ENCODE measurements around the gene MYH7.

Gene MYH7

DNA sequence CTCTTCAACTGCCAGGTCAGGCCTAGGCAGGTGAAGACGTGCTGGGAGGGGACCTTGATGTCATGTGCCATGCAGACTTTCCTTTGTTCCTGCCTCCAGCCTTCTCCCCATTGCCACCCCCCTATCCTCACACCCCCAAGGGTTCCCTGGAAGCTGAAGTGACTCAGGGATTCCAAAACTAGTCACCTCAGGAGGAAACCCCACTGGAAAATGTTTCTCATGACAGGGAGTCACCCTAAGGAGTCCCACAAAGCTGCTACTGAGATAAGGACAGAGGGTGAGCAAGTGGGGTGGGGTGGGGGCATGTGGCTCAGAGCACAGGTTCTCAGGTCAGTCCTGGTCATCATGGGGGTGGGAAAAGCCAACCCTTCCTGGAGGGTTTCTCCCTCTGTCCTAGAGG, 65.2 kb downstream of the MYH7 start:
- no peak for DNase-seq (ENCODE audit: low read depth in 3 of 3)

DNA sequence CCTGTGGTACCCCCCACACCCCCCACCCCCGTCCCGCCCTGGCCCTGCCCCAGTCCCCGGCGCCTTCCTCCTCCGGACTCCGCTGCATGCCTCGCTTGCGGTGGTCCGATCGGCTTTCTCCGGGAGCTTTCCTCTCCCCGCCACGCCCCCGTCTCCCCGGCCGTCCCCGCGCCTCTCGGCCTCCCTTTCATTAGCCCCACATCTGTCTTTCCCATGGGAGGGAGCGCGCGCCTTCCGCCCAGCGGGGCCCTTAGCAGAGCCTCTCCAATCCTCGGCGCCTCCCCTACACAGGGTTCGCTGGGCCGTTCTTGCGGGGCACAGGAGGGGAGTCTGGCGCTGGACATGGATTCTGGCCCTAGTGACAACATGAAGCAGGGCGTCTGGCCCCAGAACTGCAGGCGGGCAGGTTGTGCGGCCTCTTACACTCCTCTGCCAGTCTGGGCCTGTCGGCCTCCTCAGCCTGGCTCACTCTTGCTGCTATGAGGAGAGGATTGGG, 69.0 kb downstream of the MYH7 start:
- no peak for DNase-seq (ENCODE audit: low read depth in 3 of 3)

DNA sequence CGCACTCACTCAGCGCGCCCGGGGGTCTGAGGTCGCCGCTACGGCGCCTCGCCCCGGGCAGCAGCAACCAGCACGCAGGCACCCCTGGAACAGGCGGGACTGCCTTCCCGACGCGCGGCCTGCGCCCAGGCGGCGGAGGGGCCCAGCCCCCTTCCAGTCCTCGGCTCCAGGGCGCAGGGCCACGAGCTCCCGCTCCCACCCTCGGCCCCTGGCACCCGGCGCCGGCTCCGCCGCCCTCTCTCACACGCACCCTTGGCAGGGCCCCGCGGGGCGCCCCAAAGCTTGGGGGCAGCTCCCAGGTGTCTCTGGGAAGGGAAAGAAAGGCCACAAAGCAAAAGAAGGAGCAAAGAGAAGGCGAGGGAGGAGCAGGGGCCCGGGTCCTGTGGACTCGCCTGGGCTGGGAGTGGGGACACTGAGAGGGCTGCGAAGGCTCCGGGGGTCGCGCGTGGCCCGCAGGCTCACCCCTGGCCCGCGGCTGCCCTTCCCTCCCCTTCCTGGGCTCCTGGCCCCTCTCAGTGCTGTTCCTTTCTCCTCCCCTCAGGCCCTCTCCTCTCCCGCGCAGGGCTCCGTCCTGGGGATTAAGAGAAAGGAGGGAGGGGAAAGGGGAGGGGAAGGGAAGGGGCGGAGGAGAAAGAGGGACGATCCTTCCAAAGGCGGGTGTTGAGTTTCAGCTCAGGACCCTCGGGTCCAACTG, 69.6 kb downstream of the MYH7 start:
- no peak for DNase-seq (ENCODE audit: low read depth in 3 of 3)

DNA sequence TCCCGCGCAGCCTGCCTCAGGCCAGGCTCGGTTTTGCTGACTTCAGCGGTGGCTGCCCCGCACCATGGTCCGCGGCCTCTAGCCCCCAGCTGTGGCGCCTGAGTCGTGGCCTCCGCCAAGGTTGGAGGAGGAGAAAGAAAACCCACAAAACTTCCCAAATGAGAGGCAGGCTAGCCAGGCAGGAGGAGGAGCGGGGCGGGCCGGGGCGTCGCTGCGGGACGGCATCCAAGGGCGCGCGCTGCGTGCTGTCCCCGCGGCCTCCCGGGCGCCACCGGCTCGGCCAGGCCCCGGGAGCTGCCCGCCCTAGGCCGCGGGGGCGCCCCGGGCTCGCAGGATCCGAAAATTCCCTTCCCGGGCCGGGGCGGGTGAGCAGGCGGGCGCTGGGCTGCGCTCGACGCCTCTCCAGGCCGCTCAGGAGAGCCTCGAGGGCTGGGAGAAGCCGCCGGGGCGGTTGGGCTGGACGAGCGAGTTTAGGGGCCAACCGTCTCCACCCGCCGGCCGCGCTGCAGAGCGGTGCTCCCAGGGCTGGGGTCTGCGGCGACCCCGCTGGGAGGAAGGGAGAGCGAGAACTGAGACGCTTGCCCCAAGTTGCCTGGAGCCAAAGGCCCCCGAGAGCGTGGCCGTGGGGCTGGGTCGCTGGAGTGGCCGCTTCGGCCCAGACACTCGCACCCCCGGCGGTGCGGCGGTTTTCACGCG, 70.3 kb downstream of the MYH7 start, which contains the start of gene EFS:
Gene EFS, minus strand, starts transcription at position 137 of the 696 bp plus-strand sequence. CDS start 147 bp downstream, outside the sequence.
- no peak for DNase-seq (ENCODE audit: low read depth in 3 of 3)

DNA sequence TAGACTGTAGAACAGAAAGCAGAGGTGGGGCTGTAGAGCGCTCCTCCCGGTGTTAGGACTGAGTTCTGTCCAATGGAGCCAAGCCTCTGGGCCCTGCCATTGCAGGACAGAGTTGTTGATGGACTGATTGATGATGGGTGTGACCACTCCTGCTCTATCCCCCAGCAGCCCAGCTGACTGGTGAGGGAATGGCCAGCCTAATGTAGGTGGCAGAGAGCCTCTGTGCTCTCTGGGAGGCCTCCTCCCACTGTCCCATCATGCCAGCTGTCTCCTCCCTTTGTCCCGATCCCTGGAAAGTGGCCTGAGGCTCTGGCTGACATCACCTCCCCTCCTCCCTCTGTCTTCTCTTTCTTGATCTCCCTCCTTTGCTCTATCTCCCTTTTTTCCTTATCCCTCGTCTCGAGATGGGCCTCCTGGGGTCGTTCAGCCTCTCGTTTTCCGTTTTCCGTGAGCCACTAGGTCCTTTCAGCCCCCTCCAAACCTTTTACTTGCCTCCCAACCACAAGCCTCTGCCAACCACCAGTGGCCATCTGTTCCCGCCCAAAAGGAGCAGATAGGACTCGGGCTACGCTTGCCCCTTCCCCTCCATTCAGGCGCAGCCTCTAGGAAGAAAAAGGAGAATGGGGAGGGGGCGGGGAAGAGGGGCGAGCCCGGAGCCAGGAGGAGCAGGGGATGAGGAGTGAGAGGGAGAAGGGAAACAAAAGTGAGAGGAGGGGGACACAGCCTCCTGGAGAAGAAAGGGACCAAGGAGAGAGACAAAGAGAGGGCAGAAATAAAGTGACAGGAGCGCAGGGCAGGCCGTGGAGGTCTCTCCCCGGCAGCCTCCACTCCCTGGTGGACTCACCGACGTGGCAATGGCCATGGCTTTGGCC, 71.1 kb downstream of the MYH7 start:
- DNase-seq (ENCODE audit: low read depth in 3 of 3) = no peak

Data from stimulated activated CD4-positive, alpha-beta T cell treated with anti-CD3 and anti-CD28 coated beads, TNF-alpha, amount 100 ng/mL, for 24 hours (primary cell).